Left lobe of liver (tissue), 2 donors: ENCODE measurements around the gene TSSK3. TPM values are rescaled to one million over a fixed set of nuclear protein-coding genes. Genes with fewer than 3 reads are reported as not detected.
A peak's percentile ranks its signal among the peaks of the same experiment; 100 is the strongest.
"Not testable (repeated sequence)": the region's sequence is repeated elsewhere in the genome, so short reads cannot be mapped to it uniquely, and the experiment has no call there.

Source experiments
- ATAC-seq: fragments of 200-7000 bp; cut with Tn5 transposase; one replicate; pipeline ENCODE4 v1.9.1; 2020; ENCODE audit warnings: mild to moderate bottlenecking, moderate library complexity
- DNase-seq: peaks from one replicate; pipeline ENCODE4 v3.0.0-alpha.2; 2020; ENCODE audit warnings: low spot score
- total RNA-seq: library from RNA; stranded (reverse); gene quantifications from one replicate; pipeline ENCODE4 v1.2.1, GENCODE V29; 2021
- donor health status: DM: no; HTN: no; CAD: no; lungs with moderate emphysema.
- donor health status: DM: no; HTN: yes; CAD: no.

TSSK3 gene
- total RNA-seq, 1 donor from 2014 or later, result 1.6 TPM

DNA sequence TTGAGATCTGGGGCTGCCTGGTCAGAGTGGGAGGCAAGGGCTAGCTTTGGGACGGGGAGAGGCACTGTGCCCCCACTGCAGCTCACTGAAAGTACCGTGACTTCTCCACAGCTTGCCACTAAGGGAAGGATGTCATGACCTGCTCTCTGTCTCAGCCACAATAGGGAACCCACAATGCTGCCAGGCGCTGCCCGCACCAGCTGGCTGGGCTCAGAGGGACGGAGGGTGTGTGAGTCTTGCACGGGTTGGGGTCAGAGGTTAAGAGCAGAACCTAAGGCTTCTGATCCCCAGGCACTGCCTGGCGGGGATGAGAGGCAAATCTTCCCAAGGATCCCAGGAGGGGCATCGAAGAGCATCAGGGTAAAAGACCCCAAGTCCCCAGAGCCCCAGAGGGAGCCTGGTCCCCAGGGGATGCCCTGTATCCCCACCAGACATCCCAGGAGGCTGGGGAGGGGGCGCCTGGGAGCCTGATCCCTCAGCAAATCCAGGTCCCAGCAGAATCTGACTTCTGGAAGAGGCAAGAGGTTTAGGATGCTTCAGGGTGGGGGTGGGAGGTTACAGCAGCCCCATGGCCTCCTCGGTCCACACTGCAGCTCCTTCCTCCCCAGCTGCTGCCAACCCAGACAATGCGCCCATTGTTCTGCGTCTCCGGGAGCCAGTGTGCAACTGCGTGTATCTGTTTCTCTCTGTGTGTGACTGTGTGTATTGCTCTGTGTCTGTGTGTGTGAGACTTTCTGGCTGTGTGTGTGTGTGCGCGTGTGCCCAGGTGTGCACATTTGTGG lies 24.3 kb upstream of the TSSK3 start:
- ATAC-seq, result no peak
- DNase-seq, result no peak

DNA sequence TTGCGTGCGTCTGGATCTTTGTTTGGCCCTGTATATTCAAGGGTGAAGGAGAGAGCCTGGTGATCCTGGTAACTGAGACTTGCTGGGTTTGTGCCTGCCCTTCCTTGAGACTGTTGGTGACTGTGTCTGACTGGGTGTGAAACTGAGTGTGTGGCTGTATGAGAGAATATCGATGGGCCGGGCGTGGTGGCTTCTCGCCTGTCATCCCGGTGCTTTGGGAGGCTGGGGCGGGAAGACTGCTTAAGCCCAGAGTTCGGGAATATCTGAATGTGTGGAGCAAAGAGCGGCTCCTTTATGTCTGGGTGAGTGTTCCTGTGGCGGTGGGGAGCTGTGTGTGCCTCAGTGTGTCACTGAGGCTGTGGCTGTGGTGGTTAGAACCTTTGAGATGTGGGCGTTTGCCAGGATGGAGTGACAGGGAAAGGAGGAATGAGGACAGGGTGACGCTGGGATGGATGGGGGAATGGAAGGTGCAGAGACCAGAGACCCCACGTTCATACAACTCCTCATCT lies 23.6 kb upstream of the TSSK3 start:
- DNase-seq, result no peak

DNA sequence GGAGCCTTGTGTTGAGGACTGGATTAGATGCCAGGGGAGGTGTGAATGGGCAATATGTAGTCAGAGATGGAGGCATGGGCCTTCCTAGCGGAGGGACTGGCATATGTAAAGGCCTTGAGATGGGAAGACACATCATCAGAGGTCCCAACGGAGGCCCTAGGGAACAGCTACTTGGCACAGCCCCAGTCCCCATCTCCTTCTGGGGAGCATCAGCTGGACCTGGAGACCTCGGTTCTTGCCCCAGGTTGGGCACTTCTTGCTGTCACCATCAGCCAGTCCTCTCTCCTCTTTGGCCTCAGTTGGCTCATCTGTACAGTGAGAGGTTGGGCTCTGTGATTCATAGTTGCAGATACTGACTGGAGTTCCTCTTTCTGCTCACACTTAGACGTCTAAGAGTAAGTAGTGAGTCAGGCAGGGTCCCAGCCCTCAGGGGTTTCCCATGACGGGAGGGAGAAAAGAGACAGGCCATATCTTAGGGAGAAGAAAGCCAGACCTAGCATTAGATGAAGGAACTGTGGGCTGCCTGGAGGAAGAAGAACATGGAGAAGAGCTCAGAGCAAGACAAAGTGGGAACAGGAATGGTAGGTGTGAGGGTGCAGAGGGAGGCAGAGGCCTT lies 22.9 kb upstream of the TSSK3 start:
- DNase-seq (no peak), ATAC-seq (no peak)

More for the DNA sequence above, 23.6 kb upstream of the TSSK3 start:
- no peak for ATAC-seq

DNA sequence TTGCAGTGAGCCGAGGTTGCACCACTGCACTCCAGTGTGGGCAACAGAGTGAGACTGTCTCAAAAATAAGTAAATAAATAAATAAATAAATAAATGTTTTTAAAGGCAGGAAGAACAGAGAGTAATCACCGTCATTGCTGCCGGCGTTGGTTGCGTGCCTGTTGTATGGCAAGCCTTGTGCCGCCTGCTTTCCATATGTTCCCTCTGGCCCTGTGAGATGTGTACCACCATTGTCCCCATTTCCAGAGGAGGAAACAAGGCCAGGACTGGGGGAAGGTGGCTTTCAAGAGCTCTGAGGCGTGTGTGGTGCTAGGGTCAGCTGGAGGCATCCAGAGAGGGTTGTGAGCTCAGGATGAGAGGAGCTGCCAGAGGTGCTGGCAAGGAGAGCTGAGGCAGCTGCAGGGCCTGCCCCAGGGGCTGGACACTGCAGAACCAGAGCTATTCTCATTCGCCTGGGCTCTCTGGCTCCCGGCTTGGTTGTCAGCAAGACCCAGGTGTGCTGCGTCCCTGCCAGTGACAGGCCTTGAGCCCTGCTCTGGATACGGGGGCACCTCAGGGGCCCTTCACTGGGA lies 21.1 kb upstream of the TSSK3 start:
- ATAC-seq, result no peak

DNA sequence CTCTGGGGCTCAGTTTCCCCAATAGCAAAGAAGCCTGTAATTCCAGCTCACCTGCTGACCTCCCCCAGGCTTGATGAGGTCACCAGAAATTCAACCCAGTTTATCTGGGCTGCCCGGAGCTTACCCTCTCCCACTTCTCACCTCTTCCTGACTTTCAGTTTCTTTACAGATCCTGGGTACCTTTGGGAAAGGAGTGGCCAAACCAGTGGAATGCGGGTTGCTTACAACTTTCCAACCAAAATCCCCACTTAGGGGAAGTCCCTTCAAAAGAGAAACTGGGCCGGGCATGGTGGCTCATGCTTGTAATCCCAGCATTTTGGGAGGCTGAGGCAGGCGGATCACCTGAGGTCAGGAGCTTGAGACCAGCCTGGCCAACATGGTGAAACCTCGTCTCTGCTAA lies 20.4 kb upstream of the TSSK3 start:
- ATAC-seq, result no peak
- no peak for DNase-seq

More for the DNA sequence above, 21.1 kb upstream of the TSSK3 start:
- DNase-seq, result no peak

DNA sequence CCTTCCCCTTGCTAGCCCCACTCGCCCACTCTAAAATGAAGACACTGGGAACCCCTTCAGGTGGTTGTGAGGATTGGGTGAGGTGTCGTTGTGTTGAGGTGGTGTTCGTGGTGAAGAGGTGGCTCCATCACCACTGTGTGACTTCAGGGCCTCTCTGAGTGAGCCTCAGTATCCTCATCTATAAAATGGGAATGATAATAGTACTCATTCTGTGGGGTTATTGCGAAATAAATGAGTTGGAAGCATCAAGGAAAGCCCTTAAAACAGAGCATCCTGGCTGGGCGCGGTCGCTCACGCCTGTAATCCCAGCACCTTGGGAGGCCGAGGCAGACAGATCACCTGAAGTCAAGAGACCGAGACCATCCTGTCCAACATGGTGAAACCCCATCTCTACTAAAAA lies 19.6 kb upstream of the TSSK3 start:
- DNase-seq (no peak), ATAC-seq (no peak)

DNA sequence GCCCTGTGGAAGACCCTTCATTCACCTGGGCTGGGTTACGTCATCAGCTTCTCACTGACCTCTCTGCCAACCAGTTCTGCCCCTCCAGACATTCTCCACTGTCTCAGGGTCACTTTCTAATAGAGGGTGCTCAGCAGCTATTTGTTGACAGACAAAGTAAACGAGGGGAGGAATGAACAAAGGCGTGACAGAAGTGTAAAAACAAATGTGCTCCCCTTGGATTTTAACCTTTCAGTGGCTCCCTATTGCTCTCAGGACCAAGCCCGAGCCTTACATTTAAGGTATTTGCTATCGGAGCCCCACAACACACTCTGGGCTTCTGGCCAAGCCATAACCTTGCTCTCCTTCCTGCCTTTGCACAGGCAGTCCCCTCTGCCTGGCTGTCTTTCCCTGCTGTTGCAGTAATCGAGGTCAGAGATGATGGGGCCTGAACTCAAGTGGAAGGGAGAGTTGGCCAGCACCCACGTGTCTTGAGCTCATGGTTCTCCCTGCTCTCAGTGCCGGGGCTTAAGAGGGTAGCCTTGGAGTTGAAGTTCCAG lies 17.0 kb upstream of the TSSK3 start:
- ATAC-seq (peak; percentile 54), DNase-seq (no peak)

DNA sequence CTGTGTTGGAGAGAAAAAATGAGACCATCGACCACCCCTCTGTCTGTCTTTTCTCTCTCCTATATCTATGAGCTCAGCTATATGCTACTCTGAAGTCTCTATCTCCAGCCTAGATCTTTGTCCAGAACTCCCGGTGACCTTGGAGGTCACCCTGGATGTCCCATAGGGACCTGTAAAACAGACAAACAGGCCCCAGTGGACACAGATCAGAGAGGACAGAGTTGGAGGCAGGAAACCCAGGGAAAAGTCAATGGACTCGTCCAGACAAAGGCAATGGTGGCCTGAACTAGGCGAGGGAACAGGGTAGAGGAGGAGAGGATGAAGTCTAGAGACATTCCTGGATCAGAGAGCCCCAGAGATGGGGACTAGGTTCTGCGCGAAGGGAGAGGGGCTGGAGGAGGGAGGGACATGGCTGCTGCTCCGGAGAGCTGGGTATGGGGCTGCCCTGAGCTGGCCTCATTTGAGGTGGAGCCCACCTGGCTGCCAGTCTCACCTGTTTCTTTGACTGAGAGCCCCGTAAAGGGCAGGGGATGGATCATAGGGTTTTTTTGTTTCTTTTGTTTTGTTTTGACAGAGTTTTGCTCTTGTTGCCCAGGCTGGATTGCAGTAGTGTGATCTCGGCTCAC lies 15.7 kb upstream of the TSSK3 start:
- DNase-seq (no peak), ATAC-seq (no peak)

DNA sequence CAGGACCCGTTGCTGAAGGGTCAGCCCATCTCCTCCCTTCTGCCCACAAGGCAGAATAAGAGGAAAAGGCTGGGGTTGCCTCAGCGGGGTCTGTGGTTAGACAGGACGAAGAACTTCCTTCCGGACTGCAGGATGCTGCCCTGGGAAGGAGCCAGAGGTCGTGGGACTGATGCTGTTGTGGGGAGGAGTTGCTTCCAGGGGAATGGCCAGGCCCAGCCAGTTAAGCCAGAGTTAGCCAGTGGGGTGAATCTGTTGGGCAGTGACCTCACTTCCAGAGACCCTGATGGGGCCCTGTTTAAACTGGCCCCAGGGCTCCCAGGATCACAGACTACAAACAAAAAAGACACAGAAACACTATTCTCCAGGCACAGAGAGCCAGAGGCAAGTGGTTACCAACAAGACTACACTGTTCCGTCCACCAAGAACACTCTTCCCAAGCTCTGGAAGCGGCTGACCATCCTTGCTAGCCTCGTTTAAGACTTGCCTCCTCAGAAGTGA lies 13.1 kb upstream of the TSSK3 start:
- ATAC-seq (peak; percentile 2), DNase-seq (peak; percentile 68)

DNA sequence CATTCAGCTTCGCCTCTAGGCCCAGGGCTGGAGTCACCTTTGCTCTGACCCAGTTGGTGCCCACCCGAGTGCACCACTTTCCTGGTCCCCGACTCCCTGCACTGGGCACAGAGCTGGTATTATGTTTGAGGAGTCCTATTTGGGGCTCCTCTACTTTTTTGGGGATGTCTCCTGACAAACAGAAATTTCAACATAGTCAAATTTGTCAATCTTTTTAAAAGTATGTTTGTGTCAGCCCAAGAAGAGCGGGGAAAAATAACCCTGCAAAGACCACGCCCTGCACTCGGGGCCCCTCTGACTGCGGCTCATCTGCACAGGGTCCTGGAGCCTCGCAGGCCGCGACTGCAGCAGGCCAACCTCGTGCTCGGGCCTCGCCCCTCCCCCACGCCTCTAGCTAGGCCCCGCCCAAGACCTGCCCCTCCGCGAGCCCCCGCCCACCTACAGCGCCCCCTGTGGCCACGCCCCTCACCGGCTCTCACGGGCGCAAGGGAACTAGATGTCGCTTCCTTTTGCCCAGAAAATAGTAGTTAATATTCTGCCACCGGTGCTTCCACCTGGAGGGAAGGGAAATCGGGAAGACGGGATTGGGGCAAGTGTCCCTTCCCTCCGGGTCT lies 11.4 kb upstream of the TSSK3 start:
- no peak for DNase-seq
- peak; percentile 73 for ATAC-seq

DNA sequence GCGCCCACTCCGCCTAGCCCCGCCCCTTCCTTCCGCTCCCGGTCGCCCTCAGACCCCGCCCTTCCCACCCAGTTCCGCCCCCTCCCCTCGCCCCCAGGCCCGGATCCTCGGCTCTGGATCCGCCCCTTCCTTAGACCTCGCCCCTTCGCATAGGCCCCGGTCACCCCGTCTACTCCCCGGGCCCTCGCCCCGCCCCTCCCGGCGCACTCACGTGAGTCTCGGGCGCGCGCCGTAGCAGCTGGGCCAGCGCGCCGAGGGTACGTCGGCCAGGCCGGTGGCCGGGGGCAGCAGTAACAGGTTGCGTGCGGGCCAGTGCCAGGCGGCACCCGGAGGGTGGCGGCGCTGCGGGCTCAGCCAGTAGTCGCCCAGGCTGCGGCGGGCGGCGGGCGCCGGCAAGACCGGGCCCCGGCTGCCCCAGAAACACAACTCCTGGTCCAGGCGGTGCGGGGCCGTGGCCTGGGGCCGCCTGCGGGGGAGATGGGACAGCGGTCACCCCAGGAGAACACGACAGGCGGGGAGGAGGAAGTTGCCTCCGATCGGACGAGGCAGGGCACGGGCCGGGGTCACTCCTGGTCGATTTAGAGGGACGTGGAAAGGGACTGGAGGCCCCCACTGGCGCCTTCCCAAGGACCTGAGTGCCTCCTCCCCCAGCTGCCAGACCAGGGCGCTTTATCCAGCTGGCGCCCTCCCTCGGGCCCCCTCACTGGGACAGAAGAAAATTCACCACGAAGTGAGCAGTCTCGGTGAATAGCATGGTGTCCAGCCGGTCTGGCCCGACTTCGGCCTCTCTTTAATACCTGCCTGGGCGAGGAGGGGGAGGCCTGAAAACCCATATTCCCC lies 10.7 kb upstream of the TSSK3 start:
- peak; percentile 96 for DNase-seq
- peak; percentile 92 for ATAC-seq

DNA sequence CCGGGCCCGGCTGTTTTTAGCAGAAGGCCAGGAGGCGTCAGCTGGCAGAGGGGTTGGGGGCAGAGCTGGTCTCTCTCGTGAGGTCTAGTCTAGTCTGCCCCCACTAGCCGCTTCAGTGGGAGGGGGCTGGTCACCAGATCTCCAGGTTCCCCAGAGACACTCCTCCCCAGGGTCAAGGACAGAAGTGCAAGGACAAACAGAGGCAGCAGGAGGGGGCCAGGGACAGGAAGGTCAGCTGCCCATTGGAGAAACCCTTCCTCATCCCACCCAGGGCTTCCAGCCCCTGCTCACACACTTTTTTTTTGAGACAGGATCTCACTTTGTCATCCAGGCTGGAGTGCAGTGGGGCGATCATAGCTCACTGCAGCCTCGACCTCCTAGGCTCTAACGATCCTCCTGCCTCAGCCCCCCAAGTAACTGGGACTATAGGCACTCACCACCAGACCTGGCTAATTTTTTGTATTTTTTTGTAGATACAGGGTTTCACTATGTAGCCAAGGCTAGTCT lies 10.0 kb upstream of the TSSK3 start:
- DNase-seq, result no peak
- no peak for ATAC-seq

DNA sequence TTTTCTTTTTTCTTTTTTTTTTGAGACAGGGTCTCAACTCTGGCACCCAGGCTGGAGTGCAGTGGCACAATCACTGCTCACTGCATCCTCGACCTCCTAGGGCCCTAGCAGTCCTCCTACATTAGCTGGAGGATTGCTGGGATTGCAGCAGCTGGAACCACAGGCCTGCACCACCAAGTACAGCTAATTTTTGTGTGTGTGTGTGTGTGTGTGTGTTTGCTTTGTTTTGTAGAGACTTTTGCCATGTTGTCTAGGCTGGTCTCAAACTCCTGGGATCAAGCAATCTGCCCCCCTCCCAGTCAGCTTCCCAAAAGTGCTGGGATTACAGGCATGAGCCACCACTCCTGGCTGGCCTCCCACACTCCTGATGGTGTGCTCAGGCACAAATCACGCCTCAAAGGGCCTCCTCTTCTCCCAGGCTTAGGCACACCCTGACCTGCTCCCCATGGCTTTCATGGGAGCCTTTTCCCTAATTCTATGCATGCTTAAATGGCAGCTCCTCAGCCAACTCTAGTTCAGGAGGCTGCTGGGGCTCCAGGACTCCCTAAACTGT lies 9.4 kb upstream of the TSSK3 start:
- DNase-seq (no peak), ATAC-seq (no peak)

DNA sequence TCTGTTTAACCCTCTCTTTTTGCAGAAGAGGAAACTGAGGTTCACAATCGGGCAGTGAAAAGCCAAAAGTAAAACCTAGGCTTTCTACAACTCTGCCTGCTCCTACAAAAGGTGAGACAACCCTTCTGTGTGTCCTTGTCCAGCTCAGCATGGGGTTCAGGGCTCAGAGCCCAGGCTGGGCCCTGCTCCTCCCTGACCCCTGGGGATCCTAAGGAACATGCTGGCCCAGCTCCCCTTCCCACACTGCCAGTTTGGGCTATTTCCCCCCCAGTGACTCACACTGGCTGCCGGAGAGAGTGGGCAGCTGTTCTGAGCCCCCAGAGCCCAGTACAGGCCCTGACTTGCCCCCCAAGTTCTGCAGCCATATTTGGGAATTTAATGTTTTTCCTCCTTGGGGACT lies 8.9 kb upstream of the TSSK3 start:
- no peak for DNase-seq
- no peak for ATAC-seq

DNA sequence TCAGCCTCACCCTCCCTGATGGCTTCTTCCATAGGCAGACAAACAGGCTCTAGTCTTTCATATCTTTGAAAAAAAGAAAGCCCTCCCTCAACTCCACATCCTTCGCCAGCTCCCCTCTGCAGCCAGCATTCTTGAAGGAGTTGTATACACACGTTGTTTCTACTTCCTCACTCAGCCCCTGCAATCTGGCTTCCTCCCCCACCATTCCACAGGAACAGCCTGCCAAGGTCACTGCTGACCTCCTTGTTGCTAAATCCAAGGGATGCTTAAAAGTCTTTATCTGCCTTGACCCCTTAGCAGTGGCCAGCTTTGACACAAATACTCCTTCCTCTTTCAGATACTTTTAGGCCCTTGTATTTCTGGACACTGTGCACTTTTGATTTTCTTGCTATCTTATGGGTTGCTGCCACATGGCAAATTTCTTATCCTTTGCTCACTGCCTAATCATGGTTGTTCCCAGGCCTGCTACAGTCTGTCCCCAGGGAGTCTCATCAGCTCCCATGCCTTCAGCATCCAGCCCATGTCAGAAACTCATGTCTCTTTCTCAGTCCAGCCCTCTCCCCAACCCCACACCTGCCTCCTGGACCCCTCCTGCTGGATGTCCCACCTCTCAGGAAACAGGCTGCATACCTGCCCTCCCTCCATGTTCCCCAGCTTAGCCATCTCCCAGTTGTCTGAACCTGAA lies 8.3 kb upstream of the TSSK3 start:
- DNase-seq (no peak), ATAC-seq (peak; percentile 3)

DNA sequence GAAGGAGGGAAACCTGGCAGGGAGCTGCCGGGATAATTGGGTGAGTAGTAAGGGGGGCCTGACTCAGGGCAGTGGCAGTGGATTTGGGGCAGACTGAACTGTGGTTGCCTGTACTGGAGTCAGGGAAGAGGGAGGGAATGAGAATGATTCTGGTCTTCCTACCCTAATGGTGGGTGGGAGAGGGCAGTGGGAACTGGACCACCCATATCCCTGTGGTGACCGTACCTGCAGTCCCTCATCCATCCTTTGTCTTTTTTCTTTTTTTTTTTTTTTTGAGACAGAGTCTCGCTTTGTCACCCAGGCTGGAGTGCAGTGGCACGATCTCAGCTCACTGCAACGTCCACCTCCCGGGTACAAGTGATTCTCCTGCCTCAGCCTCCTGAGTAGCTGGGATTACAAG lies 6.6 kb upstream of the TSSK3 start:
- ATAC-seq, DNase-seq: not testable (repeated sequence)

DNA sequence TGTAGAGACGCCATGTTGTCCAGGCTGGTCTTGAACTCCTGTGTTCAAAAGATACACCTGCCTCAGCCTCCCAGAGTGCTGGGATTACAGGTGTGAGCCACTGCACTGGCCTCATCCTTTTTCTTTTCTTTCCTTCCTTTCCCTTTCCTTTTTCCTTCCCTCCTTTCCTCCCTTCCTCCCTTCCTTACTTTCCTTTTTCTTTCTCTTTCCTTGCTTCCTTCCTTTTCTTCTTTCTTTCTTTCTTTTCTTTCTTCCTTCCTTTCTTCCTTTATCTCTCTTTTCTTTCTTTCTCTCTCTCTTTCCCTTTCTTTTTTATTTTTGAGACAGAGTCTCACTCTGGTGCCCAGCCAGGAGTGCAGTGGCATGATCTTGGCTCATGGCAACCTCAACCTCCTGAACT lies 5.9 kb upstream of the TSSK3 start:
- DNase-seq, result no peak
- ATAC-seq, result no peak

DNA sequence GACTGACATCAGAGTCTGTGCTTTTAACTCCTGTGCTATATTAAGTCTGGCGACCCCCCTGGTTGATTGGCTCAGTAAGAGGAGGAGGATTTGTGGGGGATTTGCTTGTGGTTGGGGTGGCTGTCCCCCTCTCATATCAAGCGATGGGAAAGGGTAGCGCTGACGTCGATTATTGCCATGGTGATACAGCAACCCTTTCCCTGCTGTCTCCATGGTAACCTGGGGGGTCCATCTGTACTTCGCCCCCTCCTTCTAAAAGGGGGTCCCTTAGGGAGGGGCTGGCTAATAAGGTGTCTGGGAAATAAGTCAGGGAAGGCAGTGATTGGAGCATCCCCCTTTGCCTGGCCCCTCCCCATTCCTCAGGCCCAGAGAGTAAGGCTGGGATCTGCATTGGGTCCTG lies 4.7 kb upstream of the TSSK3 start:
- no peak for ATAC-seq
- DNase-seq, result no peak

DNA sequence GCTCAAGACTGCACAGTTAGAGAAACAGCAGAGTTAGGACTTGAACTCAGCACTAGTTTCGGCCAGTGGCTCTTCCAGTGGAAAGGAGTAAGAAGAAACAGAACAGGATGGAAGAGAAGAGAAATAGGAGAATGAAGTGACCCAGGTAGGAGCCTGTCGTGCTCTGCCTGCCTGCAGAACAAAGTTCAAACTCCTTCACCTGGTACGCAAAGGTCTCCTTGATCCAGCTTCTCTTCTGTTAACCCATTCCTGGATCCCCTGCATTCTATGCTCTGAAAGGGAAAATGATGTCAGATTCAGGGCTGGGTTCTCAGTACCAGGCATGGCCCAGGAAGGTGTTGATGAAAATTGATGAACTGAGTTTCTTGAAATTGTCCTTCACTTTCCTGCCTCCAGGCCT lies 3.9 kb upstream of the TSSK3 start:
- peak; percentile 21 for ATAC-seq

More for the DNA sequence above, 3.9 kb upstream of the TSSK3 start:
- DNase-seq, result no peak
